HG02588 (cell line): ENCODE data around the gene CLPSL1.
"Not testable (repeated sequence)": the region's sequence is repeated elsewhere in the genome, so short reads cannot be mapped to it uniquely, and the experiment has no call there.

ENCODE experiments used
- ATAC-seq: cut with Tn5 transposase; IDR thresholded peaks from one replicate; pipeline ENCODE4 v1.9.1; 2021; ENCODE audit warnings: mild to moderate bottlenecking, moderate library complexity; ENCODE audit not compliant: unreplicated experiment

CLPSL1 gene

GRCh38 chr6:35780719-35781118, at the start of gene CLPSL1:
CLPSL1 (plus strand) TSS chr6:35781019; CDS start chr6:35781111, 92 bp downstream.
- no peak for ATAC-seq

- peak; percentile 44 for ATAC-seq
These were observed 49.4 kb upstream of the CLPSL1 start for GRCh38 chr6:35731414-35731735.

- peak; percentile 40 for ATAC-seq
These were observed 48.9 kb upstream of the CLPSL1 start for GRCh38 chr6:35731736-35732532.

GRCh38 chr6:35733633-35734032, 47.2 kb upstream of the CLPSL1 start:
- ATAC-seq = no peak

- not testable (repeated sequence) for ATAC-seq
These were observed 46.5 kb upstream of the CLPSL1 start for GRCh38 chr6:35734319-35734718.

- no peak for ATAC-seq
These were observed 45.4 kb upstream of the CLPSL1 start for GRCh38 chr6:35735452-35735851.

GRCh38 chr6:35736253-35736894, 44.4 kb upstream of the CLPSL1 start:
- ATAC-seq = no peak

GRCh38 chr6:35736982-35737412, 43.8 kb upstream of the CLPSL1 start, which contains the start of gene ARMC12:
ARMC12 (plus strand) TSS chr6:35737032; CDS start chr6:35737109, 77 bp downstream.
- no peak for ATAC-seq

GRCh38 chr6:35737413-35738211, 43.2 kb upstream of the CLPSL1 start:
- no peak for ATAC-seq

GRCh38 chr6:35739645-35740524, 40.9 kb upstream of the CLPSL1 start:
- no peak for ATAC-seq

- no peak for ATAC-seq
These were observed 38.0 kb upstream of the CLPSL1 start for GRCh38 chr6:35742842-35743241.

- ATAC-seq = no peak
These were observed 35.3 kb upstream of the CLPSL1 start for GRCh38 chr6:35745509-35745908.

- ATAC-seq = no peak
These were observed 34.3 kb upstream of the CLPSL1 start for GRCh38 chr6:35746516-35746915.

GRCh38 chr6:35747877-35748276, 32.9 kb upstream of the CLPSL1 start:
- no peak for ATAC-seq

GRCh38 chr6:35750557-35750956, 30.3 kb upstream of the CLPSL1 start:
- no peak for ATAC-seq

GRCh38 chr6:35751594-35751993, 29.2 kb upstream of the CLPSL1 start:
- ATAC-seq = no peak

- no peak for ATAC-seq
These were observed 28.5 kb upstream of the CLPSL1 start for GRCh38 chr6:35752330-35752729.

GRCh38 chr6:35754452-35755277, 26.2 kb upstream of the CLPSL1 start:
- ATAC-seq = no peak

- no peak for ATAC-seq
These were observed 25.4 kb upstream of the CLPSL1 start for GRCh38 chr6:35755278-35755924.
